Mesothelial cell of epicardium (in vitro differentiated cells): ENCODE data around the gene TRIM14. TPM values are rescaled to one million over a fixed set of nuclear protein-coding genes. Genes with fewer than 3 reads are reported as not detected.

ENCODE experiments used
- DNase-seq, 2 experiments: peaks; one replicate each; pipeline ENCODE4 v3.0.0; 2021; ENCODE audit warnings: low spot score in 2 of 2; ENCODE audit not compliant: unreplicated experiment in 2 of 2
- H3K27ac Mint-ChIP-seq: 2 replicates; pipeline ENCODE4 v1.8.0; 2021; ENCODE audit warnings: mixed read lengths
- H3K27me3 Mint-ChIP-seq: 2 replicates; pipeline ENCODE4 v1.8.0; 2021; ENCODE audit warnings: low read depth, mixed read lengths
- H3K36me3 Mint-ChIP-seq: 2 replicates; pipeline ENCODE4 v1.8.0; 2021; ENCODE audit warnings: mixed read lengths
- H3K4me1 Mint-ChIP-seq: 2 replicates; pipeline ENCODE4 v1.8.0; 2021; ENCODE audit warnings: mixed read lengths
- H3K4me3 Mint-ChIP-seq: 2 replicates; pipeline ENCODE4 v1.8.0; 2021; ENCODE audit warnings: mild to moderate bottlenecking, moderate library complexity, mixed read lengths
- H3K9me3 Mint-ChIP-seq: 2 replicates; pipeline ENCODE4 v1.8.0; 2021; ENCODE audit warnings: mixed read lengths
- total RNA-seq: library from RNA; stranded (reverse); gene quantifications from 3 replicates; pipeline ENCODE4 v1.2.1, GENCODE V29; 2021
- TF ChIP-seq, protein P1 (sequence below): fragments of 200-600 bp; sonication (generic); IDR thresholded peaks from one replicate; pipeline ENCODE4 v1.5.0; 2021; ENCODE audit warnings: antibody characterized with exemption; ENCODE audit not compliant: unreplicated experiment

Gene TRIM14
- total RNA-seq, 1 donor from 2014 or later: 10.1 TPM

DNA sequence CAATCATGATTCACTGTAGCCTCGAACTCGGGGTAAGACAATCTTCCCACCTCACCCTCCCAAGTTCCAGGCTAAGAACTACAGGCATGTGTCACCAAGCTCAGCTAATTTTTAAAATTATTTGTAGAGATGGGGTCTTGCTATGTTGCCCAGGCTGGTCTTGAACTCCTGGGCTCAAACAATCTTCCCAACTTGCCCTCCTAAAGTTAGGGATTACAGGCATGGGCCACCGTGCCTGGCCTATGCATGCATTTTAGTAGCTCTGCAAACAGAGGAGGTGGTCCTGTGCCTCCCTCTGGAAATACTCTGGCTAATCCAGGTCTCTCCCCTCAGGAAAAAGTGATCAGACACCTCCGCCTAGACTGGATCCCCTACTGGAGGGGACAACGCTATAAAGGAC lies 21.5 kb upstream of the TRIM14 start:
- TF ChIP-seq, protein P1, sequence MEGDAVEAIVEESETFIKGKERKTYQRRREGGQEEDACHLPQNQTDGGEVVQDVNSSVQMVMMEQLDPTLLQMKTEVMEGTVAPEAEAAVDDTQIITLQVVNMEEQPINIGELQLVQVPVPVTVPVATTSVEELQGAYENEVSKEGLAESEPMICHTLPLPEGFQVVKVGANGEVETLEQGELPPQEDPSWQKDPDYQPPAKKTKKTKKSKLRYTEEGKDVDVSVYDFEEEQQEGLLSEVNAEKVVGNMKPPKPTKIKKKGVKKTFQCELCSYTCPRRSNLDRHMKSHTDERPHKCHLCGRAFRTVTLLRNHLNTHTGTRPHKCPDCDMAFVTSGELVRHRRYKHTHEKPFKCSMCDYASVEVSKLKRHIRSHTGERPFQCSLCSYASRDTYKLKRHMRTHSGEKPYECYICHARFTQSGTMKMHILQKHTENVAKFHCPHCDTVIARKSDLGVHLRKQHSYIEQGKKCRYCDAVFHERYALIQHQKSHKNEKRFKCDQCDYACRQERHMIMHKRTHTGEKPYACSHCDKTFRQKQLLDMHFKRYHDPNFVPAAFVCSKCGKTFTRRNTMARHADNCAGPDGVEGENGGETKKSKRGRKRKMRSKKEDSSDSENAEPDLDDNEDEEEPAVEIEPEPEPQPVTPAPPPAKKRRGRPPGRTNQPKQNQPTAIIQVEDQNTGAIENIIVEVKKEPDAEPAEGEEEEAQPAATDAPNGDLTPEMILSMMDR: no peak
- H3K27ac Mint-ChIP-seq: no peak overlapping the region
- H3K9me3 Mint-ChIP-seq: no peaks in the 10 kb centered on the region
- peaks cover 3% of the 10 kb centered on the region for H3K4me1 Mint-ChIP-seq
- H3K4me3 Mint-ChIP-seq: no peak overlapping the region
- H3K36me3 Mint-ChIP-seq: no peaks in the 10 kb centered on the region
- DNase-seq: no peak
- no peaks in the 10 kb centered on the region for H3K27me3 Mint-ChIP-seq

DNA sequence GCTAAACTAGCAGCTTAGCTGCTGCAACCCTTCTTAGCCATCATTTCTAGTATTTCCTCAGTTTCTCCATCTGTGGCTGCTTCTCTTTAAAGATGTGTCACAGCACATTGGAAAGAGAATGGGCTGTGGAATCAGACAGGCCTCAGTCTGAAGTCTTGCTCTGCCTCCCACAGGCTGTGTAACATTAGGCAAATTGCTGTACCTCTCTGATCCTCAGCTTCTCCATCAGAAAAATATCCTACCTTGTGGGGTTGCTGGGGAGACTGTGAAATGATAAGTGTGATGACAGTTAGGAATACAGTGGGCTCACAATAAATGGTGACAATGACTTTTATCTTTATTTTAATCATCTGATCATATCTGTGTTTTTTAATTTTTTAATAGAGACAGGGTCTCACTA lies 17.5 kb upstream of the TRIM14 start:
- Mint-ChIP-seq H3K27me3 (no peaks in the 10 kb centered on the region), H3K4me3 (no peak overlapping the region), H3K4me1 (no peaks in the 10 kb centered on the region), H3K27ac (no peak overlapping the region), H3K9me3 (no peaks in the 10 kb centered on the region), H3K36me3 (no peaks in the 10 kb centered on the region)
- TF ChIP-seq, protein P1: no peak
- DNase-seq: no peak

DNA sequence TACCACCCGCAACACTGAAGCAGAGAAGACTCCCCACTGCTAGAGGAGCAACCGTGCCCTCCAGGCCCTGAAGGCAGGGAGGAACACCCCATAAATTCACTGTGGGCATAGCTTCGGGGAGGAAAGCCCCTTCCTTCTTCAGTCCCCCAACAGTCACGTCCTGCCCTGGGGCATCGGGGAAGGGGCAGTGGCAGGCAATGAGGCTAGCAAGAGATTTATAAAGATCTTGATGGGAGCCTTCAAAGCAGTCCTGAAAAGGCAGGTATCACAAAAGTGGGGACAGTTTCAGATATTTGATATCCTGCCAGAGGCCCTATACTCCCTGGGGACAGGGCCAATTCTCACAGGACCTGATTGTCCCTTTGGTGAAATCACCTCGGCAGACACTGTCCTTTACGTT lies 16.9 kb upstream of the TRIM14 start:
- Mint-ChIP-seq H3K36me3 (no peaks in the 10 kb centered on the region), H3K4me1 (no peaks in the 10 kb centered on the region), H3K4me3 (no peak overlapping the region), H3K27me3 (no peaks in the 10 kb centered on the region), H3K9me3 (no peaks in the 10 kb centered on the region), H3K27ac (no peak overlapping the region)
- TF ChIP-seq, protein P1: no peak
- DNase-seq: no peak

DNA sequence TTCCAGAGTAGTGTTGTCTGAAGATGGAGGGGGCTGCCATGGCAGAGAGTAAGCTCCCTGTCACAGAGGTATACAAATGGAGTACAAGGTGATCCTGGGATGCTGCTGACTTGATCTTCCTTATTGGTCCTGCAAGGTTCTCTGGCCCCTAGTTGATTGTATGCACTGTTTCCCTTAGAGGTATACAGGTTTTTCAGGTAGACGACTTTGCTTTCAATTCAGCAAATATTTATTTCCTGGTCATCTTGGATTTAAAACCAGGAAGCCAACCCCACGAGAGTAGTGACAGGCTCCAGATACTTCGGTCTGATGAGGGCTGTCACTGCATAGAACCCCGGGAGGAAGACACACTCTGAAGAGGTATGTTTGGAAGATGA lies 16.5 kb upstream of the TRIM14 start:
- H3K4me3 Mint-ChIP-seq: no peak overlapping the region
- no peaks in the 10 kb centered on the region for H3K9me3 Mint-ChIP-seq
- DNase-seq: no peak
- no peaks in the 10 kb centered on the region for H3K36me3 Mint-ChIP-seq
- no peaks in the 10 kb centered on the region for H3K27me3 Mint-ChIP-seq
- TF ChIP-seq, protein P1: no peak
- H3K27ac Mint-ChIP-seq: no peak overlapping the region
- no peaks in the 10 kb centered on the region for H3K4me1 Mint-ChIP-seq

DNA sequence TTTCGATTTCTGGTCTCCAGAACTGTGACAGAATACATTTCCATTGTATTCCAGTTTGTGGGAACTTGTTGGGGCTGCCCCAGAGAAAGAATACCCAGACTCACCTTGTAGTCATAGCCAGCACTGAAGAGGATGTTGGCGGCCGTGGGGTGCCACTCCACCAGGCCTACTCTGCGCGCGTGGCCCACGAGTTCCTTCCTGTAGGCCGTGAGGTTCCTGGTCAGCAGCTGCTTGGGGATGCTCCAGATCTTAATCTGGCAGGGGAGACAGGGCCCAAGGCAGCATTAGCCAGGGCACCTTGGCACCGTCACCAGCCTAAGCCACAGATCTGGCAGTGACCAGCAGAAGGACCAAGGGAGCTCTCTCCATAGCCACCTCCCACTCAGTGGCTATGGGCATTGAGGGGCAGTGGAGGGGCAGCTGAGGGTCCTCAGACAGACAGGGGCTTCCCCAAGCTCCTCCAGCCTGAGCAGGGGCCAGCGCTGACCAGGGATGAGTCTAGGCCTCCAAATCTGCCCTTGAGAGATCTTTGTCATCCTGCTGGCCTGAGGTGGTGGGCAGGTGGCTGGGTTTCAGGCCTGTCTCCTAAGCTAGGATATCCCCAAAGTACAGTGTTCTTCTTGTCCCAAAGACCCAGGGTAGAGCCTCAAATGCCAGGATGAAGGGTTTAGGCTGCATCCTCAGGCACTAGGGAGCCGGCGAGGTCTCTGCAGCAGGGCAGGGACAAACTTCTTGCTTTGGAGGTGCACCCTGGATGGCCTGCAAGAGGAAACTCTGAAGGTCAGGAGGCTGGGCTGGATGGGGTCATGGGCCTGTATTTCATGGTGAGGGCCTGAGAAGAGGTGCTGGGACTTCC lies 15.9 kb upstream of the TRIM14 start:
- no peaks in the 10 kb centered on the region for H3K9me3 Mint-ChIP-seq
- TF ChIP-seq, protein P1: no peak
- no peak for DNase-seq
- H3K27me3 Mint-ChIP-seq: no peaks in the 10 kb centered on the region
- no peak overlapping the region for H3K27ac Mint-ChIP-seq
- no peak overlapping the region for H3K4me3 Mint-ChIP-seq
- no peaks in the 10 kb centered on the region for H3K4me1 Mint-ChIP-seq
- H3K36me3 Mint-ChIP-seq: no peaks in the 10 kb centered on the region
